GM23338 (cell line): ENCODE measurements around the gene TEX36. TPM values are rescaled to one million over a fixed set of nuclear protein-coding genes. Genes with fewer than 3 reads are reported as not detected.

Source experiments
- ATAC-seq: fragments of 200-7000 bp; cut with Tn5 transposase; 3 replicates; pipeline ENCODE4 v1.9.1; 2020
- DNase-seq: peaks from one replicate; pipeline ENCODE4 v3.0.0-alpha.2; 2015; ENCODE audit warnings: low spot score
- H2AFZ ChIP-seq: fragments of 200-600 bp; sonication (generic); 2 replicates; pipeline ENCODE4 v1.8.0; 2016; ENCODE audit warnings: antibody characterized with exemption, mild to moderate bottlenecking, moderate library complexity
- H3F3A ChIP-seq: fragments of 200-600 bp; sonication (generic); replicated peaks from 2 replicates; pipeline ENCODE4 v1.8.0; 2017; ENCODE audit warnings: antibody characterized with exemption, mixed run types, low read depth
- H3K27ac ChIP-seq: fragments of 200-600 bp; sonication (generic); 2 replicates; pipeline ENCODE4 v1.6.1; 2016; ENCODE audit warnings: low read depth
- H3K27me3 ChIP-seq: fragments of 200-600 bp; sonication (generic); 2 replicates; pipeline ENCODE4 v1.8.0; 2016; ENCODE audit warnings: mild to moderate bottlenecking, mixed run types, moderate library complexity; ENCODE audit not compliant: insufficient read depth
- H3K36me3 ChIP-seq: fragments of 200-600 bp; sonication (generic); 2 replicates; pipeline ENCODE4 v1.8.0; 2016; ENCODE audit warnings: mild to moderate bottlenecking; ENCODE audit not compliant: insufficient read depth
- H3K4me1 ChIP-seq: fragments of 200-600 bp; sonication (generic); 2 replicates; pipeline ENCODE4 v1.8.0; 2016; ENCODE audit warnings: mild to moderate bottlenecking, moderate library complexity; ENCODE audit not compliant: insufficient read depth
- H3K4me2 ChIP-seq: fragments of 200-600 bp; sonication (generic); 2 replicates; pipeline ENCODE4 v1.7.1; 2017; ENCODE audit warnings: mixed run types
- H3K4me3 ChIP-seq: fragments of 200-600 bp; sonication (generic); 2 replicates; pipeline ENCODE4 v1.6.1; 2016; ENCODE audit warnings: mixed run types
- H3K79me2 ChIP-seq: fragments of 200-600 bp; sonication (generic); replicated peaks from 2 replicates; pipeline ENCODE4 v1.8.0; 2017; ENCODE audit warnings: mild to moderate bottlenecking; ENCODE audit not compliant: insufficient read depth
- H3K9me2 ChIP-seq: fragments of 200-600 bp; sonication (generic); 2 replicates; pipeline ENCODE4 v1.8.0; 2017; ENCODE audit not compliant: insufficient read depth
- H4K20me1 ChIP-seq: fragments of 200-600 bp; sonication (generic); replicated peaks from 2 replicates; pipeline ENCODE4 v1.8.0; 2017; ENCODE audit warnings: mild to moderate bottlenecking; ENCODE audit not compliant: insufficient read depth
- H3K27ac Mint-ChIP-seq: 2 replicates; pipeline ENCODE4 v1.8.0; 2020; ENCODE audit warnings: inconsistent platforms, mild to moderate bottlenecking, moderate library complexity, mixed read lengths
- H3K27me3 Mint-ChIP-seq: 3 replicates; pipeline ENCODE4 v1.8.0; 2022; ENCODE audit warnings: low read depth, mild to moderate bottlenecking, moderate library complexity, mixed read lengths, inconsistent platforms; ENCODE audit not compliant: insufficient read depth, poor library complexity
- H3K36me3 Mint-ChIP-seq: 3 replicates; pipeline ENCODE4 v1.8.0; 2021; ENCODE audit warnings: low read depth, mild to moderate bottlenecking, inconsistent platforms, moderate library complexity, mixed read lengths
- H3K4me1 Mint-ChIP-seq: 3 replicates; pipeline ENCODE4 v1.8.0; 2020; ENCODE audit warnings: mild to moderate bottlenecking, inconsistent platforms, mixed read lengths
- H3K4me3 Mint-ChIP-seq: 3 replicates; pipeline ENCODE4 v1.8.0; 2021; ENCODE audit warnings: moderate library complexity, mild to moderate bottlenecking, inconsistent platforms, mixed read lengths
- H3K9me3 Mint-ChIP-seq: 3 replicates; pipeline ENCODE4 v1.8.0; 2020; ENCODE audit warnings: moderate library complexity, mild to moderate bottlenecking, inconsistent platforms, mixed read lengths
- CTCF ChIP-seq, 2 experiments: fragments of 200-600 bp in 1 of 2; sonication (generic) in 1 of 2; conservative IDR thresholded peaks; 2 replicates each; pipeline versions ENCODE4 v1.5.1 to v1.6.1; 2016 to 2017; ENCODE audit warnings: antibody characterized with exemption in 2 of 2, low read depth in 2 of 2, mild to moderate bottlenecking in 2 of 2, moderate library complexity in 1 of 2
- ETS1 ChIP-seq: IDR thresholded peaks from 2 replicates; pipeline ENCODE4 v1.6.1; 2016; ENCODE audit warnings: antibody characterized with exemption
- EZH2phosphoT487 ChIP-seq: fragments of 200-600 bp; sonication (generic); IDR thresholded peaks from one replicate; pipeline ENCODE4 v1.8.1; 2018; ENCODE audit warnings: antibody characterized with exemption; ENCODE audit not compliant: unreplicated experiment
- JUNB ChIP-seq: IDR thresholded peaks from one replicate; pipeline ENCODE4 v1.6.1; 2016; ENCODE audit warnings: antibody characterized with exemption; ENCODE audit not compliant: unreplicated experiment
- NANOG ChIP-seq: IDR thresholded peaks from 2 replicates; pipeline ENCODE4 v1.6.1; 2016; ENCODE audit warnings: antibody characterized with exemption, borderline replicate concordance
- REST ChIP-seq: IDR thresholded peaks from one replicate; pipeline ENCODE4 v1.6.1; 2018; ENCODE audit warnings: antibody characterized with exemption; ENCODE audit not compliant: unreplicated experiment
- STAT1 ChIP-seq: IDR thresholded peaks from one replicate; pipeline ENCODE4 v1.6.1; 2016; ENCODE audit warnings: antibody characterized with exemption; ENCODE audit not compliant: unreplicated experiment
- ZNF114 ChIP-seq: fragments of 250-450 bp; sonication (Bioruptor Pico); IDR thresholded peaks from 2 replicates; pipeline ENCODE4 v1.5.0; 2020; ENCODE audit warnings: mild to moderate bottlenecking, moderate library complexity
- ZNF331 ChIP-seq: fragments of 250-450 bp; sonication (Bioruptor Pico); IDR thresholded peaks from 2 replicates; pipeline ENCODE4 v1.5.0; 2020; ENCODE audit warnings: low read depth, mild to moderate bottlenecking, moderate library complexity
- polyA plus RNA-seq: library from polyadenylated mRNA; unstranded; fragments of >200 nt; fragmentation: Nextera tagmentation; extraction: Ambion mirVana; gene quantifications from 2 replicates; pipeline ENCODE4 v1.2.1, GENCODE V29; 2016
- total RNA-seq: library from RNA; depleted of rRNA; stranded (reverse); fragments of >200 nt; shearing (Covaris generic); gene quantifications from 2 replicates; pipeline ENCODE4 v1.2.3, GENCODE V29; 2014

TEX36 gene
- total and polyA plus RNA-seq, 2 experiments from 2014 or later: not detected

- no peaks in the 10 kb centered on the region for H3K9me3 Mint-ChIP-seq
- no peaks in the 10 kb centered on the region for H3K36me3 ChIP-seq
Observed at GRCh38 chr10:125700355-125700911, 17.5 kb upstream of the TEX36 start.

GRCh38 chr10:125699562-125700143, 16.7 kb upstream of the TEX36 start:
- Histone ChIP-seq H3F3A (no peaks in the 10 kb centered on the region), H3K27me3 (no peaks in the 10 kb centered on the region), H3K4me1 (no peaks in the 10 kb centered on the region), H3K4me3 (no peak overlapping the region), H3K36me3 (no peaks in the 10 kb centered on the region), H2AFZ (no peak overlapping the region), H3K4me2 (no peak overlapping the region), H4K20me1 (no peaks in the 10 kb centered on the region), H3K79me2 (no peaks in the 10 kb centered on the region), H3K9me2 (0 out of 2 replicates have a peak, but pooled peaks cover 3% of the 10 kb centered on the region), H3K27ac (no peak overlapping the region)
- Mint-ChIP-seq H3K4me3 (no peak overlapping the region), H3K27me3 (no peaks in the 10 kb centered on the region), H3K4me1 (no peaks in the 10 kb centered on the region), H3K27ac (no peak overlapping the region), H3K36me3 (0 out of 3 replicates have a peak, but pooled peaks cover 3% of the 10 kb centered on the region), H3K9me3 (no peaks in the 10 kb centered on the region)
- DNase-seq (no peak), ATAC-seq (no peak)
- TF ChIP-seq EZH2phosphoT487: no peak
- no peak for TF ChIP-seq JUNB
- no peak for TF ChIP-seq STAT1
- TF ChIP-seq REST: no peak
- no peak for TF ChIP-seq CTCF (conservative IDR thresholded peaks at IDR 0.05; ENCODE audit: low read depth in 2 of 2)
- no peak for TF ChIP-seq NANOG
- TF ChIP-seq ZNF114: no peak
- TF ChIP-seq ETS1: no peak
- no peak for TF ChIP-seq ZNF331

More at GRCh38 chr10:125700355-125700911, 17.5 kb upstream of the TEX36 start:
- H3K27me3 Mint-ChIP-seq: no peaks in the 10 kb centered on the region
- H3K27ac ChIP-seq: no peak overlapping the region
- no peak overlapping the region for H3K4me2 ChIP-seq
- TF ChIP-seq ZNF331 (no peak), CTCF (conservative IDR thresholded peaks at IDR 0.05; ENCODE audit: low read depth in 2 of 2) (peak in 1 of 2 experiments; percentile 20; a peak in 1 of 4 replicates)
- H4K20me1 ChIP-seq: no peaks in the 10 kb centered on the region
- ATAC-seq (no peak), DNase-seq (no peak)
- 0 out of 2 replicates have a peak, but pooled peaks cover 3% of the 10 kb centered on the region for H3K9me2 ChIP-seq
- H2AFZ ChIP-seq: no peak overlapping the region
- H3K4me1 Mint-ChIP-seq: no peaks in the 10 kb centered on the region
- 0 out of 3 replicates have a peak, but pooled peaks cover 3% of the 10 kb centered on the region for H3K36me3 Mint-ChIP-seq
- H3K79me2 ChIP-seq: no peaks in the 10 kb centered on the region
- no peak overlapping the region for H3K27ac Mint-ChIP-seq
- H3F3A ChIP-seq: no peaks in the 10 kb centered on the region
- no peak overlapping the region for H3K4me3 Mint-ChIP-seq
- H3K4me3 ChIP-seq: no peak overlapping the region
- H3K4me1 ChIP-seq: no peaks in the 10 kb centered on the region
- no peaks in the 10 kb centered on the region for H3K27me3 ChIP-seq
